NCI-H1694 (cell line): ENCODE data around the gene DNAJC7.
A peak's percentile ranks its signal among the peaks of the same experiment; 100 is the strongest.

Source experiments
- DNase-seq: peaks from one replicate; lab custom pipeline; 2025; lab: John Stamatoyannopoulos, UW

Gene DNAJC7

GRCh38 chr17:41975099-41976083 lies 41.8 kb downstream of the DNAJC7 start:
- DNase-seq, result no peak

GRCh38 chr17:41974658-41975057 lies 42.6 kb downstream of the DNAJC7 start:
- no peak for DNase-seq

GRCh38 chr17:41974031-41974430 lies 43.2 kb downstream of the DNAJC7 start:
- no peak for DNase-seq

GRCh38 chr17:41973408-41973811 lies 43.8 kb downstream of the DNAJC7 start:
- DNase-seq, result no peak

DNA sequence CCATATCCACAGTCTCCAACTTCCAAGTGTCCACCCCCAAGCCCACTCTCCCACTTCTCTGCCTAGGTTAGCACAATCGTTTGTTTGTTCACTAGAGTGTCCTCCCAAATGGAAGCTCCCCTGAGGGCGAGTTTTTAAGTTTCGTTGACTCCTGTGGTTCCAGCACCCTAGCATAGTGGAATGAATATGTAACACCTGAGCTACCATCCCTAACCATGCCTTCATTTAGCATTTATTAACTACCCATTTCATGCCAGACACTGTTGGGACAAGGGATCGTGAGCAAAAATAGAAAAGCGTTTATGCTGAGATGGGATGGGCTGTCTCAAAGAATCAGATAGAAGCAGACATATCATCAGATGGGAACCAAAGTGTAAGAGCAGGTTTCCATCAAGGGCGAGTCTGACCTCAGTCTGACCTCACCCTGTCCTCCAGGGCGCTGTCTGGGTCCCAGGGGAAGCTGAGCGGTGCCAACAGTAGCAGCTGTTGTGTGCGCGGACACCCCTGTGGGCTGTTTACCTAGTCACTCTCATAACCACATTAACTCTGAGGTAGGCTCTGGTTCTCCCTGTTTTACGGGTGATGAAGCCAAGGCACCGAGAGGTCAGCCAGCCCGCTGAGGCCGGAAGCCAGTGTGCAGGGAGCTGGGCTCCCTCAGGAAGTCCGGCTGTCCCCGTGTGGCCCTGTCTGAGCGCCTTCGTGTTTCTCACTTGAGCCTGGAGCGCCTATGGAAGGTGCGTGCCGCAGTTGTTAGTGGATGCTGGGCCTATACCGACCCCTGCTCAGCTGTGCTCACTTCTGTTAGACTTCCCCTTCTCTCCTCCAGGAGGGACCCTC lies 44.5 kb downstream of the DNAJC7 start:
- DNase-seq, result no peak

- DNase-seq, result no peak
Observed at GRCh38 chr17:41971721-41972523, 45.3 kb downstream of the DNAJC7 start.

DNA sequence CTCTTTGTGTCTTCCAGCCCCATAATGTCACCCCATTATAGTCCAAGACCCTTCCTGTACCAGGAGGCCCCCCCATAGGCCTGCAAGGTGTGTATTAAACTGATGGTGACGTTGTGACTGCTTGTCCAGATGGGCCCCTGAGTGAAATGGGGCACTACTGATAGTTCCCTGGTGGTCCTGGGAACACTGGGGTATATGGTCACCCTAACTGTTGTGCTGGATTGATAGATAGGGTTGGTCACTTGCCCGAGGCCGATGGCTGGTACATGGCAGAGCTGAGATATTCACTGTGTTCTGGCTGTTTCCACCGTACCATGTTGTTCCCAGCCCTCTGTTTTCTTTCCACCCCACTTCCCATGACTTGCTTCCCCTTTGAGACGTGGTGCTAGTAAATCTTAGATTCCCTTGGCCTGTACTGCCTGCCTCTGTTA lies 46.3 kb downstream of the DNAJC7 start:
- no peak for DNase-seq

GRCh38 chr17:41968676-41969075 lies 48.6 kb downstream of the DNAJC7 start:
- no peak for DNase-seq

DNA sequence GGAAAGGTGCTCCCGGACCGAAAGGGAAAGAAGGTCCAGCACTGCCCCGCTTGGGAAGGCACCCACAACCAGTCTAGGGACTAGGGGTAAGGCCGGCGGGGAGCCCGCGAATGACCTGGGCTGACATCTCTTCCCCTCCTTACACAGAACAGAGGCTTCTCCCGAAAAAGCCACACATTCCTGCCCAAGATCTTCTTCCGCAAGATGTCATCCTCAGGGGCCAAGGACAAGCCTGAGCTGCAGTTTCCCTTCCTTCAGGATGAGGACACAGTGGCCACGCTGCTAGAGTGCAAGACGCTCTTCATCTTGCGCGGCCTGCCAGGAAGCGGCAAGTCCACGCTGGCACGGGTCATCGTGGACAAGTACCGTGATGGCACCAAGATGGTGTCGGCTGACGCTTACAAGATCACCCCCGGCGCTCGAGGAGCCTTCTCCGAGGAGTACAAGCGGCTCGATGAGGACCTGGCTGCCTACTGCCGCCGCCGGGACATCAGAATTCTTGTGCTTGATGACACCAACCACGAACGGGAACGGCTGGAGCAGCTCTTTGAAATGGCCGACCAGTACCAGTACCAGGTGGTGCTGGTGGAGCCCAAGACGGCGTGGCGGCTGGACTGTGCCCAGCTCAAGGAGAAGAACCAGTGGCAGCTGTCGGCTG lies 49.2 kb downstream of the DNAJC7 start:
- no peak for DNase-seq

DNA sequence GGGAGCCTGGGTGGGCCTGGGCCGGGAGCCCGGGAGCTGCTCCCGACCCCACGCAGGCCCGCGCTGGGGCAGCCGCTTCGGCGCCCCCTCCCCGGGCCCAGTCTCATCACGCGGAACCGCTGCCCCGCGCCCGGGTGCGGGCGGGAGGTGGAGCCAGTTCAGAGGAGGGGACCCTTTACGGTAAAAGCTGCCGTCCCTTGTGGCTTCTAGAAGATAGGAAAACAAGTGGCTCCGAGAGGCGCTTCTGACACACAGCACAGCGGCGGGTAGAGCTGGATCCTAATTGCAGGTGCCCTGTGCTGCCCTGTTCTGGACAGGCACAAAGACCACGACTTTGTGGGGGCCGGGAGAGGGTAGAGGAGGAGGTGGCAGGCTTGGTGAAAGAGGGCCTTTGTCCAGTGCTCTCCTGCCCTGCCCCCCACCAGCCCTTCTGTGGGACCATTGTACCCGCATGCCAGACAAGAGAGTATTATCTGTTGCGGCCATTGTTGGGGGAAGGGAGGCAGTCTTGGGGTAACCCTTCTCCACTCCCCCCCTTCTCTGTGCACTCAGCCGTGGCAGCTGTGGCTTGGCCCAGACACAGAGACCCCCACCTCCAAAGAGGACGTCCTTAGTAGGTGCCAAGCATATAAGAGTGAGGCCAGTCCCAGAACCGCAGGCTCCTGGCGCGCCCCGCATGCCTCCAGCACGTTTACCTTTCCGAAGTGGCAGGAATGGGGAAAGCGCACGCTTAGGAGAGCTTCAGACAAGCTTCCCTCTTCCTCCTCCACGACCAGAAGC lies 49.9 kb downstream of the DNAJC7 start:
- DNase-seq, result peak; percentile 5

- DNase-seq, result peak; percentile 61
Observed at GRCh38 chr17:41966463-41967140, 50.6 kb downstream of the DNAJC7 start, which contains the start of gene CNP. TSS of gene CNP (plus strand) at chr17:41966795. CDS start at chr17:41966885, 90 bp downstream.

DNA sequence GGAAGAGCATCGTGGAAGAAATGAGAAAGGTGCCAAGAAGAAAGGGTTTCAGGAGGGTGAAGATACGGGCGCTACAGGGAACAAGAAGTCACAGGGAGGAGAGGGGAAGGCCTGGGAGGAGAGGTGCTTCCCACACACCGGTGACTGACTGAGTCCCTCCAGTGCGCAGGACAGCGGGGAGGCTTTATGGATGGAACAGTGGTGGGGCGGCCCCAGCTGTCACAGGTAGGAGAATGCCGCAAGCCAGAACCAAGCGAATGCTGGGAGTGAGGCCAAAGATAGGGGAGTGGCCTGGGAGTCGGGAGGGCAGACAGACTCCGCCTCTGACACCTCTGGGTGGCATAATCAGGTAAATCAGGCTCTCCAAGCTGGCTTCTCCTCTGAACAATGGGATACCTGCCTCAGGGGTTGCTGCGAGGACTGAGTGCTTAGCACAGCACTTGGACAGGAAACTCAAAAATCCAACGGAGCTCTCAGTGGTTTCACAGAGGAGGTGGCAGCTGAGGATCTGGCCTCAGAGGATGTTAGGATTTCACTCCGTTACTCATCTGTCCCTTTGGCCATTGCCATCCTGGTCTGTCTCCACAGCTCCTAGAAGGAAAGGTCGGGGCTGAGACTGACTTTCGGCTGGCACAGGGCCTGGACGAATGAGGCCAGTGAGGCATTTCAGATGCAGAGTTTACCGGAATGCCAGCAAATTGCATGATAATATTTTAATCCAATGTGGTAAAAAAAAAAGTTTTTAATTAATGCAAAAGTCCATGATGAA lies 51.4 kb downstream of the DNAJC7 start:
- DNase-seq, result peak; percentile 62

DNA sequence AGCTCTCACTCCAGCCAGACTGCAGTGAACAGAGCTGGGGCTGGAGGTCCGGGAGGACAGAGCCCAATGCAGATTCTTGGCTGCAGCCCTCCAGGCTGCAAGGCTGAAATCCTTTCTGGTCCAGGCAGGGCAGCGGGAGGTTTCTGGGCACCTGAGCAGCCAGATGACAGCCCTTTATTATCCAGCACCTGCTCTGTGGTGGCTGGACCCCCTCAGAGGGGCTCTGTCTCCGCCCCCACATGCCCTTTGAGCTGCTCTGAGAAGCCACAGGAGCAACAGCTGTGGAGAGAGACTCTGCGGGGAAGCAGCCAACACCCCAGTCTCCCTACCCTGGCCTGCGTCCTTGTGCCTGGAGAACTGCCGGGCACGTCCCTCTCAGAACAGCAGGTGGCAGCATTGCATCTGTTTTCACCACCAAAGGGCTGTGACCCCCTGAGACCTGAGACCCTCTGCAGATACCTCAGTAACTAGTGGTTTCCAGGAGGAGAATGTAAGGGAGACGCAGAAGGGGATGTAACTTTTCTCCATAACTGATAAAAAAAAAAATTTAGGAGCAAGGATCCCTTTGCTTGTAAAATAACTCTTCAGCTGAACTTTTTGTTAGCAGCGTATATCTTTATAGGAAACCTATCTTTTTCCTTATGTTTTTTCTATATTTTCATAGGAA lies 54.3 kb downstream of the DNAJC7 start:
- DNase-seq, result peak; percentile 77

GRCh38 chr17:41962111-41962510 lies 55.1 kb downstream of the DNAJC7 start:
- DNase-seq, result no peak

- DNase-seq, result peak; percentile 77
Observed at GRCh38 chr17:41959336-41960095, 57.7 kb downstream of the DNAJC7 start.

DNA sequence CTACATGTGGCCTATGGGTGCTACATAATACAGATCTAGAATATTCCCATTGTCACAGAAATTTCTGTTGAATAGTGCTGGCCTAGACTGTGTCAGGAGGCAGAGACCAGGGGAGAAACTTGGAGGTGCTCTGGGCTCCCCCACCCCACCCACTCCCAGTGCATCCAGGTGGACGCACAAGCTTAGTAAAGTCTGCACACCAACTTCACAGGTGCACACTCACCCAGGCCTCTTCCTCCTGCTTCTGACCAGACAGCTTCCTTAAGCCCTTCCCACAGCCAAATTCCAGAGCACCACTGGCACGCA lies 58.3 kb downstream of the DNAJC7 start:
- no peak for DNase-seq

- DNase-seq, result no peak
Observed at GRCh38 chr17:41957869-41958439, 59.3 kb downstream of the DNAJC7 start.
